ENCODE data around the gene MAP7D2.
A peak's percentile ranks its signal among the peaks of the same experiment; 100 is the strongest.

Gene MAP7D2

DNA sequence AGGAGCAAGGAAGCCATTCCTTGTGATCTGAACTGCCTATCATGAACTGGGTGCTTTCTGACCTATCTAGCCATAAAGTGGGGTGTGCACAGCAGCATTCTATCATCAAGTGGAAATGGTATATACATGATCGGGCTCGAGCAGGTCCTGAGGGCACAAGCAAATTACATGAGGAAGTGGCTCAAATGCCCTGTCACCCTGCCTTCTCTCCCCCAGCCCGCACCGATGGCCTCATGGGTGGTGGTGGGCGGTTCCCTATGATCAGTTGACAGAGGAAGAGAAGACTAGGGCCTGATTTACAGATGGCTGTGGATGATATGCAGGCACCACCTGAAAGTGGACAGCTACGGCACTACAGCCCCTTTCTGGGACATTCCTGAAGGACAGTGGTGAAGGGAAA is 79.5 kb downstream of the MAP7D2 start:
- DNase-seq = no peak

DNA sequence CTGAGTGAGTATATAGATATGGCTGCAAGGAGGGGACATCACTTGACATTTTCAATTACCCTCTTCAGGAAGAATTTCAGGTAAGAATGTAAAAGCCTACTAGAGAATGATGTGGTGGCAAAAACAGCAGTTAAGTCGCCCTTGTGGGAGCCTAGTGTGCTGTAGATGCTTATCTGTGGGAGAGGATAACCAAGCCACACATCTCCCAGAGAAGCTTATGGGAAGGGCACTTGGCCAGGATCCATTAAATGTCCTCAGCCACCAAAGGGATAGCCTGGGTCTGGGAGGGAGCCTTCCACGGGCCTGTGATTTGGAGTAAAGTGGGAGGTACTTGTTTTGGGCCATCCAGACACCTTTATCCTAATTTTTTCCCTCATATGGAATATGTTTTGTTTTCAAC is 84.5 kb downstream of the MAP7D2 start:
- no peak for DNase-seq

DNA sequence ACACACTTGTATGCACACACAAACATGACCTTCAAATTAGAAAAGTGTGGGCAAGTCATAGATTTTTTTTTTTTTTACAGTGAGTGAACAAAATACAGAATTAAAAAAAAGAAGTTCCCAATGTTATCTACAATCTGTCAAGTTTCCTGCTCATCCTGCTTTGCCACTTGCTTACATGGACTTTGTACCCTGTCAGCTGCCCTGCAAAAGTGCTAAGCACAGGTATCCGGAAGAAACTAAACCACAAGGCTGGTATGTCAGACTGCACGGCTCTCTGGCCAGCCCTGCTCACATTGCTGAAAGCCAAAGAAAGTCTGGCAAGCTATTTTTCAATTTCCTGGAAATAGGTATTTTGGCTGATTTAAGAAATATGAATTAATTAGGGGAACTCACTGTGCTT is 87.0 kb downstream of the MAP7D2 start:
- peak; percentile 93 for DNase-seq

DNA sequence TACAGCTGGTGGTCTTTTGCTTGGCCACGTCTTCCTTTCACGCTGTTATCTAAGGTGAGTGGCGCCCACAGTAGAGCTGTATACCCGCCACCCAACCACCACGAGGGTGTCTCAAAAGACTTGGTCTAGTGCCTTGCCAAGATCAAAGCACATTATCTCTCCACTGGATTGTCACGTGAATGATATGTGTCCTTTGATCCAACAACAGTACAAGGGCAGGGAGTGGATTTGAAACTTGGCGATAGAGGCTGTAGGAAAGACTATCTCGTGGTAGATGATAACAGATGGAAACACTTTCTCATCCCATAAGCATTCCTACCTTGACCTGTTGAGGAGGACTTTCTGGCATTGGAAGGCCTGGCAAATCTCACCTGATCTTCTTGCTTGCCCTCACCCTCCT is 88.1 kb downstream of the MAP7D2 start:
- DNase-seq = no peak

DNA sequence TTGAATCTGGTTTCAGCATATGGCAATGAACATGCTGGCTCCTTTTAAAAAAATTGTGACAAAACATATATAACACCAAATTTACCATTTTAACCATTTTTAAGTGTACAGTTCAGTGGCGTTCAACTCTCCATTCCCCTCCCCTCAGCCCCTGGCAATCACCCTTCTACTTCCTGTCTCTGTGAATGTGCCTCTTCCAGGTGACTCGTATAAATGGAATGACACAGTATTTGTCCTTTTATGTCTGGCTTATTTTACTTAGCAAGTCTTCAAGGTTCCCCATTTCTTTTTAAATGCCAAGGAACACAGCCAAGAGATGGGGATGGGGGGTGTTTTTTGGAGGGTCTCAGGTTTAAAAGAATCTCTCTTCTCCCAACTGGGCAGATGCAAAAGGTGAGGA is 90.4 kb downstream of the MAP7D2 start:
- peak; percentile 61 for DNase-seq

DNA sequence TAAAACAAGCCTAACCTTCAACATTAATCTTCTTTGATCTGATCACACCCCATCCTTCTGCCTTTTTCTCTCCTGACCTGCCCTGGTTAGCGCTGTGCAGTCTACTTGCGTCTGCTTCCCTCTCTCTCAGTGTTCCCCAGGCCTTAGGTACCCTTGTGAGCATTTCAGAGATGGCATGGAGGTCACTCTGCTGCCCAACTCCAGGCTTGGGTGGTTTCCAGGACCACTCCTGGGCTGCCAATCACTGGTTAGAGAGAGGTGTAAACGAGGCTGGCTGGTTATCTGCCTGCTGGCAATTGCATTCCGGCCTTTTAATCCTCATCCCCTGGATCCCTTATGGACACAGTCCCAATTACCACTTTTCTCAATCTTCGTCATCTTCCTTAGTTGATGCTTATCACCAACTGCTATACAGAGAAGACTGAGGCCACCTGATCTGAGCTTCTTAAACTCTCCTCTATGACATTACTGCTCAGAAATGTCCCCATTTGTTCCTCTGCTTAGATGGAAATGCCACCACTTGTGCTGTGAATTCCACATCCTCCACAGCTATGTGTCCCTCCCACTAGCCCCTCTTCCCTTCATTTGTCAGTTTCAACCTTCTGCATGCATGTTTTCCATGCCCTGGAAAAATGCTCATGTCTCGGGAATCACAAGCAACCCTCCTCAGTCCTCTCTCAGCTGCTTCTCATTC is 96.9 kb downstream of the MAP7D2 start:
- DNase-seq = no peak

DNA sequence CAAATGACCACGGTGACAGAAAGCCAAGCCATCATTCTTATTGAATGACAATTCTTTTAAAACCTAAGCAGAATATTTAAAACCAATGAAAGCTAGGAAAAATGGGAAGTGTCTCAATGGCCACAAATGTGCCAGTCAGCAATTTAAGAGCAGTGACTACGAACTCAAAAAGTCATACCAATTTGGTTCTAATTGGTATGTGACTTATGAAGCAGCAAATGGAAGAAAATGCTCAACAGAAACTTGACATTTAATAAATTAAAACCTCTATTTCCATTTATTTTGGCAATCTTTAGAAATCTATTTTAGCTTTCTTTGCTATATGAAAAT is 100.1 kb downstream of the MAP7D2 start:
- DNase-seq = no peak

DNA sequence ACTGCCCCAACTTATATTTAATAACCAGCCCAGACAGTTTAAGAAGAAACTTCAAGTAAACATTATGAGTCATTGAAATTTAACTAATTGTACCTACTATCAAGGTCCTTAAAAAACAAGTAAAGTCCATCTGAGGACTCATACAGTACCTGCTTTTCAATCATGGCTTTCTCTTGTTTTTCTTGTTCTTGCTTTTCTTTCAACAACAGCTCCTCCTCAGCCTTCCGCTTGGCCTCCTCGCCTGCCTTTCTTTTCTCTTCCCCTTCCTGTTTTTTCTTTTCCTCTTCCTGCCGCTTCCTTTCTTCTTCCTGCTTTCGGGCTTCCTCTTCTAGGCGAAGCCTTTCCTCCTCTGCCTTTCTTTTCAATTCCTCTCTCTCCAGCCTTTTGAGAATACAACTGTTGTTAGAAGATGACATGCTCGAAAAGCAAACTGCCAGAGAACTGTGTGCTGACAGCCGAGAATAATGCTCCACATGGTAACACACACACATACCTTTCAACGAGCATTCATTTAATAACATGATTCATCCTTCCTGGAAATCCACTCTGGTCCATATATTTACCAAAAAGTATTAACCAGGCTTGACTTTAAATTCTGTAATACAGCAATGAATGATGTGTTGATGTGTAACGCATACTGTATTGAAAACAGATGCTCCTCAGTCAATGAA is 100.6 kb downstream of the MAP7D2 start:
- DNase-seq = no peak

DNA sequence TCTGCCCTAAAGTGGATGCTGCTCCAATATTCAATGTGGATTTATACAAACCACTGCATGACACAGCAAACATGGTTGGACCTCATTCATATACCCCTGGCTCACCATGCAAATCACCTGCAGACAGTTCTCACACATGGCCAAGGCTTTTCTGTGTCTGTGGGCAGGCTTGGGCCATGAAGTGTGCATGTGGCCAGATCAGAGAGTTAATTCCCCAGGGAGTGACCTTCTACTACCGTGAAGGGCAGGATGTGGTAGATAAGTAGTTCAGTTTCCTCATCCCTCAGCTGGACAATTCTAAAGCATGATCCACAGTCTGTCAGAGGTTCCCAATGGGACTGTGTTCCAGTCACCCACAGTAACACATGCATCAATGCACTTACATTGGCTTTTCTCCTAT is 101.3 kb downstream of the MAP7D2 start:
- DNase-seq = no peak

DNA sequence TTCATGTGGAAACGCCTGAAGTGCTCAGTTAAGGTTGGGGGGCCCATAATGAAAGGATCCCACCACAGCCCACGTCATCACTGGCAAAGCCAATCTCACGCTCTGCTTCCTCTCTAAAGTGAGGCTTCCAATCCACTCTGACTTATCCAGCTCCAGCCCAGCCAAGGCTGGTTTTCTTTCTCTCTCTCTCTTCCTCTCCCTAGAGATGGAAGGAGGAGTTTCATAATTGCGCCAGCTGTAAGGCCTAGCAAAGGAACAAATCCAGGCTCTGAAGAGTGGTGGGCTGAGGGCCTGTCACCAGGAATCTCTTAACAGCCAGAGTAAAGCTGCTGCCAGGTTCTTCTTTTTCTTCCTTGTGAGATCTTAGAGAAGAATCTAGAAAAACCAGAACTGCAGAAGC is 105.1 kb downstream of the MAP7D2 start:
- DNase-seq = no peak

DNA sequence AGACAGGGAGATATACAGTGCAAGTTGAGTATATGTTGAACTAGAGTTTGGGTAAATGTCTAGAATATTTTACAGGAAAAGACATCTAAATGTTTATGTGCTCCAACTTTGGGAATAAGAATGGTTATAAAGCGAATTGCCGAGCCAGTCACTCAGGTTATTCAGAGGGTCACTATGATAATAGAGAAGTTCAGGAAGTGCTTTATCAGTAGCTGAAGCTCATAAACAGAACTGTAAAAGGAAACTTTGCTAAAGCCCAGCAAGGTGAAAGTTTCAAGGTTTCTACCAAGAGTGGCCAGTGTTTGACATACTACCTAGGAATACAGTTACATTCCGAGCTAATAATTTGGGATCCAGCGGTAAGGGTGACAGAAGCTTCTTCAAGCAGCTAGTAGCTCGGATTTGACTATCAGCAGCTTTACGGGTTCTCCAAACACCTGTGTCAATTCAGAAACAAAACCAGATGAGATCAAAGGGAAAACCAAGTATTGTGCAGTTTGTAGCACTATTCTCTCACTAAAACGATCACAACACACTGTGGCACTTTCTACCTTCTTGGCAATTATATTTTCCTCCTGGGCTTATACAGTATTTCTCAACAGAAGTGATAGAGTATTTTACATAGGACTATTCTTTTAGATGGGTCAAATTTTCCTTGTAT is 108.6 kb downstream of the MAP7D2 start:
- DNase-seq = peak; percentile 63

DNA sequence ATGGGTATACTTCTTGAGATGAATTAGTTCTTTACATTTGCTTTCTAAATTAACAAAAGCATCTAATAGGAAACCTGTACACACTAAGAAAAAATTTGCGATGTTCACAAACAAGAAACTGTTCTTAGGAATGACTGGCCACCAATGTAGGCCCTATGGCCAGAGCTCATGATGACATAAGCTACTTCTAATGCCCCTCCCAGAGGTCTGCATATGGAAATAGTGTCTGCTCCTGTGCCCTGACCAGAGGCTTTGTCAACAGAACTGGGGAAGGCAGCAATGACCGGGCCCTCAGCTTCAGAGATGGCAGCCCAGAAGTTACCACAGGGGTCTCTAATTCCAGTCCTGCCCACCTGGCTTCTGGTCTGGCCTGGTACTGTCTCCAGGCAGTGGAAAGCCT is 110.8 kb downstream of the MAP7D2 start:
- peak; percentile 8 for DNase-seq

DNA sequence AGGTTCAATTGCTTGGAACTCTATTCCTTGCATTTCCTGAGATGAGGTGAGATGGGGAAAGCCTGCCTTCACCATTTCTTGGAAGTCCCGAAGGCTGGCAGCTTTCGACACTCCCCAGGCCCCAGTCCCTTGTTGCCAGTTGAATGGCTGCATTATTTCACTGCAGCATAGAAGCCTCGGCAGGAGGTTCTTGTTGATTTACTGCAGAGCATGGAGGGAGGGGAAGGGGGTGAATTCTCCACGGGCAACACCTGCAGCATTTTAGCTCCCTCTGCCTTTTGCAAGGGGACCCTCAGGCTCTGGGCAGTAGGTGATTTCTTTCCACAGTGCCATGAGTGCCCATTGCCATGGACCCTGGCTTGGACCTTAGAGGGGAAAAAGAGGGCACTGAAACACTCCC is 115.1 kb downstream of the MAP7D2 start:
- DNase-seq = no peak

DNA sequence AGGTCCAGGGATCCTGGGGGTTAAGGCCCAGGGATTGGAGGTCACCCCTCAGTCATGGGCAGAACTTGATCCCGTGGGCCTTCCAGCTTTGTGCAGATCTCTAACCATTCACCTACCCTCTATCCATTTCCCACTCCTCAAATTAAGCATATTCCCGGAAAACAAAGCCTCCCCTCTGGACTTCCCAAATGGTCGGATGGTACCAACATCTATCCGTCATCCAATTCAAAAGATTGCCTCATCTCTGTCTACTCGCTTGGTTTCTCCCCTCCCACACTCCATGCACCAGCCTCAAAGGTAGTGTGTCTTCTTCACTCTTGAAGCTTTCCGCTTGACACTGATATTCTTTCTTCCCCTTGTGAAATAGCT is 125.4 kb downstream of the MAP7D2 start:
- DNase-seq = peak; percentile 60

DNA sequence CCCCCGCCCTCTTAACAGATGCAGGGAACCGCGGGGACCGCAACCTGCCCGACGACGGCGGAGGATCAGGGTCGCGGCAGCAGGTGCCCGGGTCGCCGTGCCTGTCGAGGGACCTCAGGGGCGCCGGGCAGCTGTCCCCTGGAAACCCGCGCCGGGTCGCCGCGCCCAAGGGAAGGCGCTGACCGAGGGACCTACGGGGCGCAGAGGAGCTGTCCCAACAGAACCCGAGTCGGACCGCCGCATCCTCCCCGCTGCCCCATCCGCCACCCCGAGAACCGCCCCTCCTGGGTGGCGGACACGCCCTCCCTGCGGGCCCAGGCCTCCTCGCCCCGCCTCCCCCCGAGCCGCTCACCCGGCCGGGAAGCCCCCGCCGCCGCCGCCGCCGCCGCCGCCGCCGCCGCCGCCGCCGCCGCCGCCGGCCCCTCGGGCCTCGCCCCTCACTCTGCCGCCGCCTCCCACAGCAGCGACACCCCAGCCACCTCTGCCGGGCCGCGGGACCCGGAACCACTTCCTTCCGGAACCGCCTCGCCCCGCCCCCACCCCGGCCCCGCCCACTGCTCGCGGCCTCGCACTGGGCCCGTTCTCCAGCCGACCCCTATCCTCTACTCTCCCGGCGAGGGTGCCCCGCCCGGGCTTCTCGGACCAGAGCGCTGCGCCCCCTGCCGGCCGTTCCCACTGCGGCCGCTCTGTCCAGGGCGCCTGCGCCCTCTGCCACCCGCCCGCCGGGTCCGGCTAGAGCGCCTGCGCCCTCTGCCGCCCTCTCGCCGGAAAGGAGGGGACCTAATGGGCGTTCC is 126.0 kb downstream of the MAP7D2 start, which contains the start of gene BCLAF3:
Gene BCLAF3, minus strand, starts transcription at position 506 of the 794 bp plus-strand sequence. CDS start 20,797 bp downstream, outside the sequence.
- peak; percentile 95 for DNase-seq

DNA sequence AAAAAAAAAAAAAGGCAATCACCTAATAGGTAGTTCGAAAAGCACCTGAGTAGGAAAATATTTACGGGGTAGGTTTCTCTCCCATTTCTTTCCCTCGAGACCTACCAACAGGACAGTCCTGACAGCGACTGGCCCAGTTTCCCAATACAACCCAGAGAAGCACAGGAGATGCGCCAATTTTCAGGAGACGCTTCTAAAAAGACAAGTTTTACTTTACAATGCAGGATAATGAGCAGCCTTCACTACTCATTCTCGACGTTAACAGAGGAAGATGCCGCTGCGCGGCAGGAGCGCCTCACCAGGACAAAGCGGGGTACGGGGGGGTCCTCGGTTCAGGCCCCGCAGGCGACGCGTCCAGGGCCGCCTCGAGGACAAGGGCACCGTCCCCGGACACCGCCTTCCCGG is 126.6 kb downstream of the MAP7D2 start:
- DNase-seq = peak; percentile 56

DNA sequence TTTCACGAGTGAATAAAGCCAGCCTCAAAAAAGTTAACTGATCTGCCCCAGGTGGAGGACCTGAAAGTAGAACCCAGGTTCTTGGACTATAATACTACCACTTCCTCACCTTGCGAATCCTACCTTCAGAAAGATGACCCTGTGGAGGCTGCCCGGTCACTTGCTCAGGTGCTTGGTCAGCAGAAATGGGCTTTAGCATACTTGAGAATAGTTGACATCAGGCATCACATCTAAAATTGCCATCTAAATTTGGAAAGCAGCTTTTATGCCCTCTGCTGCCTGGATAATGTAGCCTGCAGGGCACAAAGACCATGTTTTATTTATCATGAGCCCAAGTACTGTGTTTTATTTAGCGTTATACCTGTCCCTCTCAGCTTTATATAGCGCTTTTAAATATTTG is 128.9 kb downstream of the MAP7D2 start:
- no peak for DNase-seq

DNA sequence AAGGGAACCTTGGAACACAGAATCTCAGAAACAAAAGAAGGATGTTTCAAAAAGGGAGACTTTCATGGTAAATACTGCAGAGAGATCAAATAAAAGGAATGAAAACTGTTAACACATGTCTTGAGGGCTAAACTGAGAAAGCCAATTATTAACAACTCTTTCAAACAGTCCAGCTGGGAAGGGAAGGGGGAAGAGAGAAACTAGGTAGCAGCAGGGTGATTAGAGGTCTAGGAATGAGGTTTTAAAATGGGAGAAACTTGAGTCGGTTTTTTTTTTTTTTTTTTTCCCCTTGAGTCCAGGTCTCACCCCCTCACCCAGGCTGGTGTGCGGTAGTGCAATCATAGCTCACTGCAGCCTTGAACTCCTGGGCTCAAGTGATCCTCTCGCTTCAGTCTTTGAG is 130.2 kb downstream of the MAP7D2 start:
- DNase-seq = no peak

DNA sequence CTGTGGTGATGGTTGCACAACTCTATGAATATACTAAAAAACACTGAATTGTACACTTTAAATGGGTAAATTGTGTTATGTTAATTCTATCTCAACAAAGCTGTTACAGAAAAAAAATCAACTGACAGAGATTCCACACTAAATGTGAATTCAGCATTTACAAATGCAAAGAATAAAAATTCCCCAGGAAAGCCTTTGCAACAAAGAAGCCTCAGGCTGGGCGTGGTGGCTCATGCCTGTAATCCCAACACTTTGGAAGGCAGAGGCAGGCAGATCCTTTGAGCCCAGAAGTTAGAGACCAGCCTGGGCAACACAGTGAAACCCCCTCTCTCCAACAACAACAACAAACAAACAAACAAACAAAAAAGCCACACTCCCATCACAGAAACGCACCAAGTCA is 134.8 kb downstream of the MAP7D2 start:
- DNase-seq = no peak

DNA sequence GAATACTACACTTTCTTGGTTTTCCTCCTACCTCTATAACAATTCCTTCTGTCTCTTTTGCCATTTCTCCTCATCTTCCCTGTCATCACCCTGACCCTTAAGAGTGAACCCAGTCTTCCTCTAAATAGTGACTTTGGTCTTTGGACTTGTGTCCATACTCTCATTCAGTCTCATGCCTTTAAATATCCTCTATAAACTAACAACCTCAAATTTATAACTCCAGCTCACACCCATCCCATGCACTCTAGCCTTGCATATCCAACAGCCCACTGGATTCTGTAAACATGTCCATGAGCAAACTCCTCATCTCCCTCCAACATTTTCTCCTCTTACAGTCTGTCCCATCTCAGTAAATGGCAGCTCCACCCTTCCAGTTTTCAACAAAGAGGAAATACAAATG is 140.9 kb downstream of the MAP7D2 start:
- DNase-seq = no peak

DNA sequence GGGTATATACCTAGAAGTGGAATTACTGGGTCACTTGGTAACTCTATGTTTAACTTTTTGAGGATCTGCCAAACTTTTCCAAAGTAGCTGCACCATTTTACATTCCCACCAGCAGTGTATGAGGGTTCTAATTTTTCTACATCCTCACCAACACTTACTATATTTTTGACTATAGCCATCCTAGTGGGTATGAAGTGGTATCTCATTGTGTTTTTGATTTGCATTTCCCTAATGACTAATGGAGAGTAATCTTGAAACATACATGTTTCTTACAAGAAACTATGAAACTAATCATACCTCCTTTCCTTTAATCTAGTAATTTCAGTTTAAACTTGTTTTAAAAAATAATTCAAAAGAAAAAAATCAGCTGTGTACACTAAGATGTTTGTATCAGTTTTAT is 143.7 kb downstream of the MAP7D2 start:
- DNase-seq = no peak

DNA sequence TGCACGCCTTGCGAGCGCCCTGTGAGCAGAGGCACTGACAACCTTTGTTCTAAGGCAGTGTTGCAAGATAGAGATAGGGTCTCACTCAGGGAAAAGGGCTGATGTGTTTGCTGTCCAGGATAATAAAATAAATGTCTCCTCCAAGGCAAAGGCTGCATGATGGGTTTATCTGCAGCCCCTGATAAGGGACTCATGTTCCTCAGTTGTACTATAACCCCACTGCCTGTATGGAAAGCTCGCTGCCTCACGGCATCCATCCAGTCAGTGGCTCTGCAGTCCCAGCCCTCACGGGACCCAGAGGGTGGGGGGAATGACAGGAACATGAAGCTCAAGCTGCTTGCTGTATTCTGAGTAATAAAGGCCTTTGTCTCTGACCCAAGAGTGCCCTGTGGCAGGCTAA is 148.4 kb downstream of the MAP7D2 start:
- no peak for DNase-seq

DNA sequence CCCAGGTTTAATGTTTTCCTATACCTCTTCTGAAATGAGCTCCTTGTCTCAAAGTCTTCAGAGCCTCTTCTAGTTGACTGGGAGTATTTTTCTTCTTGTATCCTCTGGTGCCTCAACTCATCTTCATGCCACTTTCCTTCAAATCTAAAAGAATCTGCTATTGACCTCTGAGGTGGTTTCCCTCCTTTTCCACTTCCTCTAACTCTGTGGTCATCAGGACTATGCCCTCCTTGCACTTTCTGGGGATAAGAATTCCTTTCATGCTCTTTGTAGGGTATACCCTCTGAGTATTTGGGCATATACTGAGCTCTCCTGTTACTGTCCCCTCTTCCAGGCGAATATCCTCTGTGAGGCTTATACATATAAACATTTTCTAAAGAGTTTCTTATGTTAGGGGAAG is 150.7 kb downstream of the MAP7D2 start:
- DNase-seq = no peak
